ENCODE results near the gene B4GALT1.
A peak's percentile ranks its signal among the peaks of the same experiment; 100 is the strongest.
"Not testable (repeated sequence)": the region's sequence is repeated elsewhere in the genome, so short reads cannot be mapped to it uniquely, and the experiment has no call there.

Gene B4GALT1

DNA sequence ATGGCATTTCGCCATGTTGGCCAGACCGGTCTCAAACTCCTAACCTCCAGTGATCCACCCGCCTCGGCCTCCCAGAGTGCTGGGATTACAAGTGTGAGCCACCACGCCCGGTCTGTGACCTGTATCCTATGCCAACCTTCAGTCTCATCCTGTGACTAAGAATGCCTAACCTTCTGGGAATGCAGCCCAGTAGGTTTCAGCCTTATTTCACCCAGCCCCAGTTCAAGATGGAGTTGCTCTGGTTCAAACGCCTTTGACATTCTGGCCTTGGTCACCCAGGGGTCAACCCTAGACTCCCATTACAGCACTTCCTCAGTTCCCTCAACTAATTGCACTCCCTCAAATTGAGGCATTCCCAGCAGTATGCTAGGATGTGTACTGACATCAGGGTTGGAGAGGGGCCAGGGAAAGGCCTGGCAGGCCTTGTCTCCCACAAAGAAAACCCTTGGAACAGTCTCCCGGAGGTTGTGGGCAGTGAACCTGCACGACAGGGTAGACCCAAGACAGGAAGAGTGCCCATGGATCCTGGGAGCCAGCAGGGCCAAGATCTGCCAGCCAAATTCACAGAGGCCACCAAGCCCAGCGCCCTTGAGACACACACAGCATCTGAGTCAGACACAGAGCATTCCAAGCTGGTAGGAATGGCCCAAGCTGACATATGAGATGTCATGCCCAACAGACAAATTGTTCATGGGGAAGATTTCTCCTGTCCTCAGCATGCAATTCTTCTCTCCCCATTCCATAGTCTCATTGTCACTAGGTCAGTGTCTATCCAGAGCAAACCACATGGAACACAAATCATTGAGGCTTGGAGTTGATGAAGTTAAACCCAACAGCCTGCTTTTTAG is 65.8 kb downstream of the B4GALT1 start:
- DNase-seq (ENCODE audit: low read depth) = no peak

DNA sequence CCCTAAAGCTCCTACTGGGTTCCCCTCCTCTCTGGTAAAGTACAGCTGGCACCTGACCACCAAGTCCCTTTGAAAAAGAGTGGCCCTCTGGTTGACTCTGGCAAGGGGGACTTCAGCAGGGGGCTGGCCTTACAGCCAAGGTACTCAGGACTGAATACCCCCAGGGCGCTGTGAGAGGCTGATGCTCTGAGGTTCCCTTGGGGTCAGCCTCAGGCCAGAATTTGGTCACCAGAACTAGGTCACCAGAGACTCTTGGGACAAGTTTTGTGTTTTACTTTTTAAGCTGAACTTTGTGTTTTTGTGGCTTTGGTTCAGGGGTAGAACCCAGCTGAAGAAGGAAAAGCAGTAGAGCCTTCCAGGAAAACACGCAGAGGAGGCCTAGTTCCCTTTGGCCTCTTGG is 67.4 kb downstream of the B4GALT1 start:
- no peak for DNase-seq (ENCODE audit: low read depth)

- no peak for DNase-seq (ENCODE audit: low read depth)
These were observed 69.9 kb downstream of the B4GALT1 start for GRCh38 chr9:33097192-33097591.

- DNase-seq (ENCODE audit: low read depth) = no peak
These were observed 74.5 kb downstream of the B4GALT1 start for GRCh38 chr9:33092634-33093033.

GRCh38 chr9:33085672-33086071 is 81.5 kb downstream of the B4GALT1 start:
- not testable (repeated sequence) for DNase-seq (ENCODE audit: low read depth)

GRCh38 chr9:33082538-33083326 is 84.4 kb downstream of the B4GALT1 start:
- DNase-seq (ENCODE audit: low read depth) = no peak

DNA sequence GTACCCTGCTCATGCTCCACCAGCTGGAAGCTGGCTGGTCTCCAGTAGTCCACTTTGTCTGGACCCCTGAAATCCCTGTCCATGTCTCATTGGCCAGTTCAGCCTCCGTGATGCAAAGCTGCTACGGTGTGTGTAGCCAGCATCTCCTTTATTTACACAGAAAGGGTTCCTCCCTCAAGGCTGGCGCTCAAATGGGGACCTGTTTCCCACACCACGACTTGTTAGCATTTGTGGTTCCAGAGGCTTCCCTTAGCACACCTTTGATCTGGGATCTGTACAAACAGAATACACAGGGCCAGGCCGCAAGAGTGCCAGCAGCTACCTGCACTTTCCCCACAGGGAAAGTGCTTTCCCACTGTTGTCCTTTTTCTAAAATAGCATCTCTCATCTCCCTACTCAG is 85.0 kb downstream of the B4GALT1 start:
- DNase-seq (ENCODE audit: low read depth) = no peak

DNA sequence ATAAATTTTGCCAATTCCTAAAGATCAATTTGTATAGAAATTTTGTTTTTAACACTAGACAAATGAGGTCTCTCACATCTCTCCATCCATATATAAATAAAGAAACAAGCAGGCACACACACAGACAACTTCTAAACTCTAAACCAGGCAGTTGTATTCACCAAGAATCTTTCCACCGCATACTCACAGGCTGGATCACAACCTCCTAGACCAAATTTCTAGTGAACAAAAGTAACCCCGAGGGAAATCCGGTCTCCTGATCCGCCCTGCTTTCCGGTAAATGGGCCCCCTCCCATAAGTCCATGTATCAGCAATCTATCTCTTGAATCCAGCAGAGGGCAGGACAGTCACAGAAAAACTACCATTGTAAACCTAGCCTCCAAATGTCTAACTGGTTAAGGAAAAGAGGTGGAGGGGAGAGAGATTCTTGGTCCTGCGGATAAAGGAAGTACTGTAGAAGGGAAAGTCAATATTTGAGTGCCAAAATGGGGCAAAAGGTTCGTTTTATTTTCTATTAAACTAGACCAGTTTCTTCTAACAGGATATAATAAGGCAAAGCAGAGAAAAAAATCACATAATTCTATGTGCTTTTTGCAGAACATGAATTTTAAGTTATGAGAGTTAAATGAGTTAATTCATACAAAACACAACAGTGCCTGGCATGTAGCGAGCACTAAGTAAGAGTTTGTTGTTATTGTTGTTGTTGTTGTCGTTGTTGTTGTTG is 85.8 kb downstream of the B4GALT1 start:
- DNase-seq (ENCODE audit: low read depth) = peak; percentile 15

DNA sequence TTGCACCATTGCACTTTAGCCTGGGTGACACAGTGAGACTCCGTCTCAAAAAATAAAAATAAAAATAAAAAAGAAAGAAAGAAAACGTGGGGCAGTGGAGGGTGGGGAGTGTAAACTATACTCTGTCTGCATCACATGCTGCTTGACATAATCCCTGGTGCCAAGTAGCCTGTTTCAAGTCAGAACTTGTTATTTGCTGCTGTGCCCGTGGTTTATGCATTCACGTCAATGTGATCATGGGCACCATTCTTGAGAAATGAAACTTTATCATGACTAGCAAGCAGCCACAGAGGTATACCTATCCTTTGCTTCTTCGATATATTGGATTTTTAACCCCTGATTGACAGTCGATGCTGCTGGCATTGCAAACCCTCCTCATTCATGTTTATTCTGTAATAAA is 86.6 kb downstream of the B4GALT1 start:
- no peak for DNase-seq (ENCODE audit: low read depth)

DNA sequence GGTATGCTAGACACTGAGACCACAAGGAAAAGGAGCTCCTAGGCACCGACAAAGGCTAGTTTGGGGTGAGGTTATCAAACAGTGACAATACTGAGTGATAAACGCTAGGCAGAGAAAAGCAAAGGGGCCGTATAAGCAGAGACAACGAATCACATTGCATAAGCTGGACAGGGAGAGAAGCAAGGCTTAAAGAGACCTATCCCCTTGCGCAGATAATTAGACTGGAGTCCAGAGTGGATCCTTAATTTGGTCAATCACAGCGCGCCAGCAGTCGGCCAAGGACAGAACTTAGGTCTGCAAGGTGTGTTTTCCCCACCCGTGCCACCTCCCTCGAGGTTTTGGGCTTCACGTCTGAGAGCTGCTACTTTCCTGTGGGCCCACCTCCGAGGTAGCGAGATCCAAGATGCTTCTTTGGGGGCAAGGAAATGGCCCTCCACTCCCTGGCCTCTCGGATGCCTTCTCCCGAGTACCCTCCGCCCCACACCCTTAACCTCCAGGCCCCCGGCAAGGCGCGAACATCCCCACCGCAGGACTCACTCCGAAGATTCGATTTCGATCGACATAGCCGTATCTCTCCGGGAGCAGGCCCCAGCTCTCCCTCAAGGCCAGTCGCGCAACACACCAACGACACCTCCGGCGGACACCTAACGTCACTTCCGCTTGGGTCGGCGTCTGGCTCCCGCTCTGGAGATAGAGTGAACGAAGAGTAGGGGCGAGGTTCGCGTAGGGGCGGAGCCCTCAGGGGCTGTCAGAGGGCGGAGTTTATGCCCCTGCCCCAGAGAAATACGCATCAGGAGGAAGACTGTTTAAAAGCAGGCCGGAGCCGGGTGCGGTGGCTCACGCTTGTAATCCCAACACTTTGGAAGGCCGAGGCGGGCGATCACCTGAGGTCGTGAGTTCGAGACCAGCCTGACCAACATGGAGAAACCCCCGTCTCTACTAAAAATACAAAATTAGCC is 90.8 kb downstream of the B4GALT1 start, which contains the start of gene SMU1:
SMU1 (minus strand) TSS at position 629 of the 959 bp plus-strand sequence; CDS start at position 563, 66 bp downstream.
- DNase-seq (ENCODE audit: low read depth) = peak; percentile 92

GRCh38 chr9:33068991-33069390 is 98.1 kb downstream of the B4GALT1 start:
- no peak for DNase-seq (ENCODE audit: low read depth)

DNA sequence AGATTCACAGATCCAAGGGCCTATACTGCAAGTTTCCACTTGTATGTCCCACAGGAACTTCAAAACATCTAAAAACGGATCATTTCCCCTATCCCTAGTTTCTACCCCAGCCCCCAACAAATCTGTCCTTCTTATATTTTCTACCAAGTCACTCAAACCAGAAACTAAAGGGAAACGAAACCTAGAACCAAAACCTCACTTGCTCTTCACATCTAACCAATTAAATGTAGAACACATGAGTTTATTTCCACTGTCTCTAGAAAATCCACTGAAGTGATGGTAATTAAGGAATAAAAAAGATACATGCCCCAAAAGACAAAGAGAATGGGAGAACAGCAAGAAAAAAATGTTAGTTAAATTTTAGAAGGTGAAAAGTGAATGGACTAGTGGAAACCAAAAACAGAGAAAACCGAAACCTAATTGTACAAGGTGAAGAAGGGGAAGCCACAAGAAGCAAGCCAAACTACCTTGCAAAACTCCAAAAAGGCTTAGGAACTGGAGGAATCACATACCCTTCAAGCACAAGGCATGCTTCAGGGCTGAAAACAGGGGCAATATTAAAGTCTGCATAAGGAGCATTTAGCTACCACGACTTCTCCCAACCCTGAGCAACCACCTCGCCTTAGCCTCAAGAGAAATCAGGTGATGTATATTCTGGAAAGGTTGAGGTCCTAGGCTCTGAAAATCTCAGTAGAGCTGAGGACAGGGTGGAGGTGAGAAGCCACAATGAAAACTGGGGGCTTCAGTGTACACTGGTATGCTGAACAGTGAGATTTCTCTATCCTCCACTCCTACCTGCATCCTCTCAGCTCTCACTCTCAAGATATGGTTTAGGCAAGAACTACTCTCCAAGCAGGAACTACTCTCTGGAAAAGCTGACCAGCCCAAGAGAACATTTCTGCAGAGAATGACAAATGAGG is 101.7 kb downstream of the B4GALT1 start:
- no peak for DNase-seq (ENCODE audit: low read depth)
